GM12878 (cell line): Measurements from ENCODE around the gene IL19. TPM values are rescaled to one million over a fixed set of nuclear protein-coding genes. Genes with fewer than 3 reads are reported as not detected.

Experiments
- ATAC-seq: fragments of 200-7000 bp; cut with Tn5 transposase; 3 replicates; pipeline ENCODE4 v1.9.1; 2020; ENCODE audit warnings: mild to moderate bottlenecking, moderate library complexity
- BruUV-seq: library from RNA; stranded (reverse); fragments of 400-500 nt; replicated peaks from 2 replicates; lab custom pipeline; 2021; lab: Mats Ljungman, UMichigan
- CTCF ChIA-PET: fragments of 300-600 bp; sonication (Branson Sonifier 250); formaldehyde crosslinking; extraction: SDS; loops from one replicate; lab custom pipeline; 2021; ENCODE audit warnings: inconsistent platforms; lab: Yijun Ruan, JAX
- POLR2A ChIA-PET: fragments of 350-600 bp; formaldehyde crosslinking; extraction: SDS; loops from one replicate; lab custom pipeline; 2021; ENCODE audit warnings: inconsistent platforms; lab: Charles Lee
- RAD21 ChIA-PET: fragments of 300-600 bp; sonication (Branson Sonifier 250); formaldehyde crosslinking; loops from one replicate; lab custom pipeline; 2023; ENCODE audit warnings: antibody characterized with exemption; ENCODE audit not compliant: unreplicated experiment; lab: Charles Lee
- SMC1A ChIA-PET: fragments of 300-600 bp; sonication (Branson Sonifier 250); formaldehyde crosslinking; loops from one replicate; lab custom pipeline; 2023; ENCODE audit not compliant: unreplicated experiment, uncharacterized antibody; lab: Charles Lee
- DNase-seq: peaks from one replicate; pipeline ENCODE4 v3.0.0-alpha.2; 2011; ENCODE audit warnings: low read depth, low spot score
- FAIRE-seq: peaks from 3 replicates; lab custom pipeline; 2011; peaks lifted over from hg19 to GRCh38; lab: Jason Lieb, UNC
- H2AFZ ChIP-seq: 2 replicates; pipeline ENCODE4 v1.6.0; 2011; ENCODE audit warnings: low read depth, low read length, control low read depth; ENCODE audit not compliant: control insufficient read depth
- H3K27ac ChIP-seq: 2 replicates; pipeline ENCODE4 v1.5.1; 2011; ENCODE audit warnings: control low read depth; ENCODE audit not compliant: control insufficient read depth, insufficient read depth
- H3K27me3 ChIP-seq, 2 experiments: replicated peaks in 1 of 2; 2 replicates each; pipeline versions ENCODE4 v1.6.0 to v1.6.1; 2011; ENCODE audit warnings: low read length in 1 of 2; ENCODE audit not compliant: control insufficient read depth in 2 of 2, insufficient read depth in 2 of 2
- H3K36me3 ChIP-seq, 2 experiments: 2 replicates each; pipeline ENCODE4 v1.5.1; 2011; ENCODE audit warnings: low read length in 1 of 2; ENCODE audit not compliant: control insufficient read depth in 2 of 2, insufficient read depth in 2 of 2
- H3K4me1 ChIP-seq: 2 replicates; pipeline ENCODE4 v1.6.1; 2011; ENCODE audit warnings: mild to moderate bottlenecking, low read length, moderate library complexity, mixed read lengths; ENCODE audit not compliant: control insufficient read depth, insufficient read depth
- H3K4me2 ChIP-seq: 2 replicates; pipeline ENCODE4 v1.6.0; 2011; ENCODE audit warnings: control low read depth; ENCODE audit not compliant: control insufficient read depth, insufficient read depth
- H3K4me3 ChIP-seq: fragments of 200-600 bp; sonication (generic); 2 replicates; pipeline ENCODE4 v1.5.1; 2016
- H3K79me2 ChIP-seq: 2 replicates; pipeline ENCODE4 v1.6.0; 2011; ENCODE audit warnings: low read length; ENCODE audit not compliant: control insufficient read depth, insufficient read depth
- H3K9ac ChIP-seq: 2 replicates; pipeline ENCODE4 v1.8.0; 2011; ENCODE audit warnings: low read length, control low read depth, mixed read lengths; ENCODE audit not compliant: control insufficient read depth, insufficient read depth
- H3K9me3 ChIP-seq: replicated peaks from 3 replicates; pipeline ENCODE4 v1.5.1; 2011; ENCODE audit warnings: mild to moderate bottlenecking, low read length; ENCODE audit not compliant: control insufficient read depth, insufficient read depth
- H4K20me1 ChIP-seq: 2 replicates; pipeline ENCODE4 v1.6.0; 2011; ENCODE audit not compliant: control insufficient read depth, insufficient read depth
- GABPA ChIP-seq: IDR thresholded peaks from 2 replicates; pipeline ENCODE4 v1.6.1; 2014; ENCODE audit warnings: antibody characterized with exemption, low read depth, mild to moderate bottlenecking, inconsistent platforms
- MYC ChIP-seq: IDR thresholded peaks from 2 replicates; pipeline ENCODE4 v1.6.1; 2011; ENCODE audit warnings: mild to moderate bottlenecking, low read length, moderate library complexity, inconsistent platforms; ENCODE audit not compliant: insufficient read depth, insufficient replicate concordance, insufficient read length, severe bottlenecking
- POLR2A ChIP-seq: IDR thresholded peaks from 2 replicates; pipeline ENCODE4 v1.6.1; 2011; ENCODE audit warnings: low read depth, mild to moderate bottlenecking, low read length
- SKIL ChIP-seq: fragments of 450-650 bp; IDR thresholded peaks from 2 replicates; pipeline ENCODE4 v1.6.1; 2017; ENCODE audit warnings: mild to moderate bottlenecking, low read depth, inconsistent platforms; ENCODE audit not compliant: poor library complexity, severe bottlenecking
- ZNF24 ChIP-seq: fragments of 450-650 bp; IDR thresholded peaks from 2 replicates; pipeline ENCODE4 v1.6.1; 2017; ENCODE audit warnings: antibody characterized with exemption, mild to moderate bottlenecking
- WGBS: methylation state at CpG from one replicate; pipeline ENCODE4 v1.1.6; 2016; ENCODE audit warnings: low lambda C conversion rate; ENCODE audit not compliant: insufficient replicate concordance, insufficient coverage; ENCODE audit errors: missing lambda C conversion rate; 5-methylcytosine and 5-hydroxymethylcytosine counted together
- in situ Hi-C: fragments of 300-500 bp; cut with MboI; formaldehyde crosslinking; loops from 9 replicates; pipeline ENCODE4 v1.14.3; 2018; ENCODE audit warnings: mixed read lengths
- intact Hi-C: fragments of 100-400 bp; cut with micrococcal nuclease; formaldehyde crosslinking; loops from one replicate; pipeline ENCODE4 v1.14.2; 2022; ENCODE audit not compliant: unreplicated experiment
- polyA plus RNA-seq, 11 experiments: library from polyadenylated mRNA; depleted of rRNA in 4 of 11; unstranded in 6 of 11; stranded (reverse) in 5 of 11; fragments of >200 nt; fragmentation: Nextera tagmentation in 4 of 11; fragmentation: Illumina TruSeq in 1 of 11; extraction: Ambion mirVana in 4 of 11; extraction: Trizol in 1 of 11; gene quantifications; 1 replicate in 1 of 11; 2 replicates in 10 of 11; pipeline versions ENCODE4 v1.2.1 to v1.2.3, GENCODE V29; 2011 to 2016; ENCODE audit warnings: inconsistent platforms in 2 of 11, missing spikeins in 2 of 11, low read depth in 1 of 11
- total RNA-seq, 4 experiments: library from RNA; depleted of rRNA in 3 of 4; stranded (reverse); fragments of >200 nt in 3 of 4; fragmentation: Illumina TruSeq in 1 of 4; extraction: Trizol in 1 of 4; gene quantifications; 2 replicates each; pipeline versions ENCODE4 v1.2.1 to v1.2.3, GENCODE V29; 2013 to 2021
- TF ChIP-seq, protein P1 (sequence below): fragments of 450-650 bp; IDR thresholded peaks from 2 replicates; pipeline ENCODE4 v1.6.1; 2018; ENCODE audit warnings: mild to moderate bottlenecking, low read depth, moderate library complexity; ENCODE audit not compliant: partially characterized antibody
- TF ChIP-seq, protein P2 (sequence below): fragments of 150-350 bp; IDR thresholded peaks from 2 replicates; pipeline ENCODE4 v1.6.1; 2016; ENCODE audit warnings: low read depth, low read length
- TF ChIP-seq, protein P3 (sequence below): fragments of 450-650 bp; formaldehyde crosslinking; IDR thresholded peaks from 2 replicates; pipeline ENCODE4 v1.5.0; 2022; ENCODE audit warnings: mild to moderate bottlenecking, missing genetic modification characterization

The IL19 gene
- total and polyA plus RNA-seq, 10 of the 15 experiments (the other 5 are each of a cell fraction or from before 2014, with no cell fraction given), result 0.10 to 0.73 (median 0.28) TPM; not detected in 6

- TF ChIP-seq SKIL (peak; percentile 23), GABPA (no peak)
- TF ChIP-seq, protein P1, sequence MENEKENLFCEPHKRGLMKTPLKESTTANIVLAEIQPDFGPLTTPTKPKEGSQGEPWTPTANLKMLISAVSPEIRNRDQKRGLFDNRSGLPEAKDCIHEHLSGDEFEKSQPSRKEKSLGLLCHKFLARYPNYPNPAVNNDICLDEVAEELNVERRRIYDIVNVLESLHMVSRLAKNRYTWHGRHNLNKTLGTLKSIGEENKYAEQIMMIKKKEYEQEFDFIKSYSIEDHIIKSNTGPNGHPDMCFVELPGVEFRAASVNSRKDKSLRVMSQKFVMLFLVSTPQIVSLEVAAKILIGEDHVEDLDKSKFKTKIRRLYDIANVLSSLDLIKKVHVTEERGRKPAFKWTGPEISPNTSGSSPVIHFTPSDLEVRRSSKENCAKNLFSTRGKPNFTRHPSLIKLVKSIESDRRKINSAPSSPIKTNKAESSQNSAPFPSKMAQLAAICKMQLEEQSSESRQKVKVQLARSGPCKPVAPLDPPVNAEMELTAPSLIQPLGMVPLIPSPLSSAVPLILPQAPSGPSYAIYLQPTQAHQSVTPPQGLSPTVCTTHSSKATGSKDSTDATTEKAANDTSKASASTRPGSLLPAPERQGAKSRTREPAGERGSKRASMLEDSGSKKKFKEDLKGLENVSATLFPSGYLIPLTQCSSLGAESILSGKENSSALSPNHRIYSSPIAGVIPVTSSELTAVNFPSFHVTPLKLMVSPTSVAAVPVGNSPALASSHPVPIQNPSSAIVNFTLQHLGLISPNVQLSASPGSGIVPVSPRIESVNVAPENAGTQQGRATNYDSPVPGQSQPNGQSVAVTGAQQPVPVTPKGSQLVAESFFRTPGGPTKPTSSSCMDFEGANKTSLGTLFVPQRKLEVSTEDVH, result no peak
Measured at GRCh38 chr1:206816390-206817287, 46.1 kb downstream of the IL19 start (continued).

DNA sequence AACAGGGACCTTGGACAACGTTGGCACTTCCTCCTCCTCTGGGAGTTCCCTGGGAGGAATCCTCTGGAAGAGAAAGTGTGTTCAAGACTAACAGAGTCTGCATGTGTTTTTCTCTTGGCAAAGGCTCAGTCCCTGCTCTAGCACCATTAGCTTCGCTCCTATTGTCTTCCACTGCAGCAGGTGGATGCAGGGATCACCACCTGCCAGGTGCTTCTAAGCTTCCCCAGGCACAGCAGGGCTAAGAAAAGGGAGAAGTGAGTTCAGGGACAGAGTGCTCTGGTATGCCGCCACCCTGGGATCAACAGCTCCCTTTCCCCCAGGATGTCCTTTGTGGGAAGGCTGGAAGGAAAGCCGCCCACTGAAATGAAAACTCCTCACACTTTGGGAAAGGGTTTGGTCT is 50.9 kb downstream of the IL19 start:
- Histone ChIP-seq H3K79me2 (no peaks in the 10 kb centered on the region), H3K27me3 (no peaks in the 10 kb centered on the region), H3K4me1 (peaks cover 13% of the 10 kb centered on the region), H3K27ac (no peak overlapping the region), H3K36me3 (no peaks in the 10 kb centered on the region), H4K20me1 (no peaks in the 10 kb centered on the region), H3K4me2 (no peak overlapping the region), H3K9ac (no peak overlapping the region), H2AFZ (no peak overlapping the region), H3K9me3 (no peaks in the 10 kb centered on the region), H3K4me3 (no peak overlapping the region)
- ChIA-PET SMC1A (interaction anchor here (0.6 to 1.2 kb wide), 2 partner anchors 27 to 300 kb away, joined by 3 read pairs; no protein-coding TSS in a partner anchor), CTCF (interaction anchor here (0.7 to 5.1 kb wide), 5 partner anchors 12 to 88 kb away, joined by 3 to 17 read pairs (median 4); partner anchors contain the start of gene IL20), POLR2A (no interaction called here), RAD21 (no interaction called here)
- 75% methylated on average over 4 of the region's 4 CpGs for WGBS
- DNase-seq (no peak), FAIRE-seq (no peak), ATAC-seq (no peak)
- no TSS peak for BruUV-seq
- in situ Hi-C loops (no loop called here), intact Hi-C loops (no loop called here)
- TF ChIP-seq, protein P2, sequence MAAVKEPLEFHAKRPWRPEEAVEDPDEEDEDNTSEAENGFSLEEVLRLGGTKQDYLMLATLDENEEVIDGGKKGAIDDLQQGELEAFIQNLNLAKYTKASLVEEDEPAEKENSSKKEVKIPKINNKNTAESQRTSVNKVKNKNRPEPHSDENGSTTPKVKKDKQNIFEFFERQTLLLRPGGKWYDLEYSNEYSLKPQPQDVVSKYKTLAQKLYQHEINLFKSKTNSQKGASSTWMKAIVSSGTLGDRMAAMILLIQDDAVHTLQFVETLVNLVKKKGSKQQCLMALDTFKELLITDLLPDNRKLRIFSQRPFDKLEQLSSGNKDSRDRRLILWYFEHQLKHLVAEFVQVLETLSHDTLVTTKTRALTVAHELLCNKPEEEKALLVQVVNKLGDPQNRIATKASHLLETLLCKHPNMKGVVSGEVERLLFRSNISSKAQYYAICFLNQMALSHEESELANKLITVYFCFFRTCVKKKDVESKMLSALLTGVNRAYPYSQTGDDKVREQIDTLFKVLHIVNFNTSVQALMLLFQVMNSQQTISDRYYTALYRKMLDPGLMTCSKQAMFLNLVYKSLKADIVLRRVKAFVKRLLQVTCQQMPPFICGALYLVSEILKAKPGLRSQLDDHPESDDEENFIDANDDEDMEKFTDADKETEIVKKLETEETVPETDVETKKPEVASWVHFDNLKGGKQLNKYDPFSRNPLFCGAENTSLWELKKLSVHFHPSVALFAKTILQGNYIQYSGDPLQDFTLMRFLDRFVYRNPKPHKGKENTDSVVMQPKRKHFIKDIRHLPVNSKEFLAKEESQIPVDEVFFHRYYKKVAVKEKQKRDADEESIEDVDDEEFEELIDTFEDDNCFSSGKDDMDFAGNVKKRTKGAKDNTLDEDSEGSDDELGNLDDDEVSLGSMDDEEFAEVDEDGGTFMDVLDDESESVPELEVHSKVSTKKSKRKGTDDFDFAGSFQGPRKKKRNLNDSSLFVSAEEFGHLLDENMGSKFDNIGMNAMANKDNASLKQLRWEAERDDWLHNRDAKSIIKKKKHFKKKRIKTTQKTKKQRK, result no peak
- no peak for TF ChIP-seq ZNF24
- no peak for TF ChIP-seq MYC
- TF ChIP-seq POLR2A, result no peak
- TF ChIP-seq, protein P3, sequence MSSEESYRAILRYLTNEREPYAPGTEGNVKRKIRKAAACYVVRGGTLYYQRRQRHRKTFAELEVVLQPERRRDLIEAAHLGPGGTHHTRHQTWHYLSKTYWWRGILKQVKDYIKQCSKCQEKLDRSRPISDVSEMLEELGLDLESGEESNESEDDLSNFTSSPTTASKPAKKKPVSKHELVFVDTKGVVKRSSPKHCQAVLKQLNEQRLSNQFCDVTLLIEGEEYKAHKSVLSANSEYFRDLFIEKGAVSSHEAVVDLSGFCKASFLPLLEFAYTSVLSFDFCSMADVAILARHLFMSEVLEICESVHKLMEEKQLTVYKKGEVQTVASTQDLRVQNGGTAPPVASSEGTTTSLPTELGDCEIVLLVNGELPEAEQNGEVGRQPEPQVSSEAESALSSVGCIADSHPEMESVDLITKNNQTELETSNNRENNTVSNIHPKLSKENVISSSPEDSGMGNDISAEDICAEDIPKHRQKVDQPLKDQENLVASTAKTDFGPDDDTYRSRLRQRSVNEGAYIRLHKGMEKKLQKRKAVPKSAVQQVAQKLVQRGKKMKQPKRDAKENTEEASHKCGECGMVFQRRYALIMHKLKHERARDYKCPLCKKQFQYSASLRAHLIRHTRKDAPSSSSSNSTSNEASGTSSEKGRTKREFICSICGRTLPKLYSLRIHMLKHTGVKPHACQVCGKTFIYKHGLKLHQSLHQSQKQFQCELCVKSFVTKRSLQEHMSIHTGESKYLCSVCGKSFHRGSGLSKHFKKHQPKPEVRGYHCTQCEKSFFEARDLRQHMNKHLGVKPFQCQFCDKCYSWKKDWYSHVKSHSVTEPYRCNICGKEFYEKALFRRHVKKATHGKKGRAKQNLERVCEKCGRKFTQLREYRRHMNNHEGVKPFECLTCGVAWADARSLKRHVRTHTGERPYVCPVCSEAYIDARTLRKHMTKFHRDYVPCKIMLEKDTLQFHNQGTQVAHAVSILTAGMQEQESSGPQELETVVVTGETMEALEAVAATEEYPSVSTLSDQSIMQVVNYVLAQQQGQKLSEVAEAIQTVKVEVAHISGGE (CRISPR knock-in tag), result no peak
